ENCODE measurements around the gene SHOX.

DNA sequence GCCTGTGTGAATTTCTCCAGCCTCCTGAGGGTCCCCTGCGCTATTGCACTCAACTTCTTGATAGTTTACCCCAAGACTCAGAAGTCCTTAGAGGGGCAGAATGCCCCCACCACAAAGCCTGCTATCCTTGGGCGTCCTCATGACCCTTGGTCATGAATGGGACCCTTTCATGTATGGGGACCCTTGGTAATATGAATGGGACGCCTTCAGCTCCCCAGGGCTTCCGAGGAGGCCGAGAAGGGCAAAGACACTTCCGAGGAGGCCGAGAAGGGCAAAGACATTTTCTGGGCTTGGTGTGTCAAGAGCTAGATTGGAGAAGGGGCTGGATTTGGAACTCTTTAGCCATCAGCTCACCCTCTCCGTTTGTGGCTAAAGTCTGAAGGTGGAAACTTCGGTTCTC lies 8.6 kb downstream of the SHOX start:
- TF ChIP-seq, protein P1, sequence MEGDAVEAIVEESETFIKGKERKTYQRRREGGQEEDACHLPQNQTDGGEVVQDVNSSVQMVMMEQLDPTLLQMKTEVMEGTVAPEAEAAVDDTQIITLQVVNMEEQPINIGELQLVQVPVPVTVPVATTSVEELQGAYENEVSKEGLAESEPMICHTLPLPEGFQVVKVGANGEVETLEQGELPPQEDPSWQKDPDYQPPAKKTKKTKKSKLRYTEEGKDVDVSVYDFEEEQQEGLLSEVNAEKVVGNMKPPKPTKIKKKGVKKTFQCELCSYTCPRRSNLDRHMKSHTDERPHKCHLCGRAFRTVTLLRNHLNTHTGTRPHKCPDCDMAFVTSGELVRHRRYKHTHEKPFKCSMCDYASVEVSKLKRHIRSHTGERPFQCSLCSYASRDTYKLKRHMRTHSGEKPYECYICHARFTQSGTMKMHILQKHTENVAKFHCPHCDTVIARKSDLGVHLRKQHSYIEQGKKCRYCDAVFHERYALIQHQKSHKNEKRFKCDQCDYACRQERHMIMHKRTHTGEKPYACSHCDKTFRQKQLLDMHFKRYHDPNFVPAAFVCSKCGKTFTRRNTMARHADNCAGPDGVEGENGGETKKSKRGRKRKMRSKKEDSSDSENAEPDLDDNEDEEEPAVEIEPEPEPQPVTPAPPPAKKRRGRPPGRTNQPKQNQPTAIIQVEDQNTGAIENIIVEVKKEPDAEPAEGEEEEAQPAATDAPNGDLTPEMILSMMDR (IDR thresholded peaks at IDR 0.05): no peak
- TF ChIP-seq ZFX (IDR thresholded peaks at IDR 0.05; ENCODE audit: borderline replicate concordance): no peak
